Fibroblast of peridontal ligament (primary cell): ENCODE measurements around the gene OSBPL6.
"Not testable (repeated sequence)": the region's sequence is repeated elsewhere in the genome, so short reads cannot be mapped to it uniquely, and the experiment has no call there.

ENCODE experiments used
- DNase-seq: peaks from one replicate; pipeline ENCODE4 v3.0.0-alpha.2; 2010; ENCODE audit errors: extremely low read depth

OSBPL6 gene

DNA sequence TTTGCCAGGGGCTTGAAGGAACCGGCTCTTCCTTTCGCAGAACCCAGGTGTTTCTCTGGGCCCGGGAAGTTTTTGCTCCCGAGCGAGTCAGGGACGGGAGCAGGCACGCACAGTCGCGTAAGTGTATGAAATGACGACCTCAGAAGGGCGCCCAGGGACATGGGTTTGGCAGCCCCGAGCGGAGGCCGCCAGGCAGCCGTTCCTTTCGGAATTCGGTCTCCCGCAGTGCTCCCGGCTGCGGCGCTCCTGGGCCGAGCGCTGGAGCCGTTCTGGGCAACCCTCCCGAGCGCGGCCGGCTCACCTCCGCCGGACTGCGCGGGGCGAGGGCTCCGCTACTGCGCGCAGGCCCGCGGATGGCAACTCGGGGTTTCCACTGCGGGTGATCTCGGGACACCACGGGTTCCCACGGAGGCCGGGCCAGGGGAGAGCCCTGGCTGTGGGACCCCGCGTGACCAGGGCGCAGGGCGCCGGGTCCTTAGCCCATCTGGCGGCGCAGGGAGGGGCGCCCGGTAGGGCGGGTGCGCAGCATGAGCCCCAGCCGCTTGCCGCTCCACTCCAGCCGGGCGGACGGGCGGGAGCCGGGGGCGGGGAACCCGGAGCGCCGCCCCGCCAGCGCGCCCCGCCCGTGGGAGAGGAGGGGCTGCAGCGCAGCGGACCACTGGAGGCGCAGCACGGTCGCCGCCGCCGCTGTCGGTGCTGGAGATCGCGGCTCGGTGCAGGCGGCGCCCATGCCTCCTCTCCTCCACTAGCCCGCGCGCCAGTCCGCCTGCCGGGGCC is at the start of gene OSBPL6:
OSBPL6 (plus strand) TSS at position 690 of the 777 bp plus-strand sequence. CDS start 111,673 bp downstream, outside the sequence.
- peak; percentile 67 for DNase-seq

DNA sequence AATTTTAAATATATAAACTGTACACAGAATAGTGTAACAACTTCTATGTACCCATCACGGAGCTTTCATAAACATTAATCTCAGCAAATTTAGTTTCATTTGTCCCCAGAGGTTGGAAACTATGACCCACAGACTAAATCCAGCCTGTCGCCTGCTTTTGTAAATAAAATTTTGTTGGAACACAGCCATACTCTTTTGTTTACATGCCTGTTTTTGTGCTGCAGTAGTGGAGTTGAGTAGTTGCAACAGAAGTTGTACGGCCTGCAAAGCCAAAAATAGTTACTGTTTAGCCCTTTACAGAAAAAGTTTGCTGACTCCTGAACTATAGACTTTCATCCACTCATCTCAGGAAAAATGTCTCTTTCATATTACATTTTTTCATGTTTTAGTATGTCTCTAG is 42.3 kb upstream of the OSBPL6 start:
- DNase-seq, result peak; percentile 38

- DNase-seq, result no peak
These were observed 41.8 kb upstream of the OSBPL6 start for GRCh38 chr2:178152542-178152941.

DNA sequence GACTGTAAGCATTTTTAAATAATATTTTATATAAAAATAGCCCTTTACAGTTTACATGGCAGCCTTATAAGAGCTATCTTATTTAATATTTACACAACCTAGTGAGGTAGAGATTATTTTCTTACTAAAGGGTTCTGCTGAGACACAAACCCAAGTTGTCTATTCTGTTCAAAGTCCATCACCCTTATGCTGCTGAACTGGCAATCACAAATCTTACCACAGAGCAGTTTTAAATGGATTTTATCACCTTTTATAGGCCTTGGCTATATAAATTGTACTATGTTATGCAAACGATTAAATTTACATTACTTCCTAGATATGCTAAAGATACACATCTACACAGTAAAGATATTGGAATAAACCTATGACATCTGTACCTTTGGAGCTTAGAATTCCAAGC is 41.3 kb upstream of the OSBPL6 start:
- no peak for DNase-seq

GRCh38 chr2:178153878-178154277 is 40.4 kb upstream of the OSBPL6 start:
- not testable (repeated sequence) for DNase-seq

DNA sequence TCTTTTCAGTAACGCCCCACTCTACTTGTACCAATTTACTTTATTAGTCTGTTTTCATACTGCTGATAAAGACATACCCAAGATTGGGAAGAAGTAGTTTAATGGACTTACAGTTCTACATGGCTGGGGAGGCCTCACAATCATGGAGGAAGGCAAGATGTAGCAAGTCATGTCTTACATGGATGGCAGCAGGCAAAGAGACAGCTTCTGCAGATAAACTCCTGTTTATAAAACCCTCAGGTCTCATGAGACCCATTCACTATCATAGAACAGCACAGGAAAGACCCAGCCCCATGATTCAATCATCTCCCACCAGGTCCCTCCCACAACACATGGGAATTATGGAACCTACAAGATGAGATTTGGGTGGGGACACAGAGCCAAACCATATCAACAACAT is 38.8 kb upstream of the OSBPL6 start:
- no peak for DNase-seq

DNA sequence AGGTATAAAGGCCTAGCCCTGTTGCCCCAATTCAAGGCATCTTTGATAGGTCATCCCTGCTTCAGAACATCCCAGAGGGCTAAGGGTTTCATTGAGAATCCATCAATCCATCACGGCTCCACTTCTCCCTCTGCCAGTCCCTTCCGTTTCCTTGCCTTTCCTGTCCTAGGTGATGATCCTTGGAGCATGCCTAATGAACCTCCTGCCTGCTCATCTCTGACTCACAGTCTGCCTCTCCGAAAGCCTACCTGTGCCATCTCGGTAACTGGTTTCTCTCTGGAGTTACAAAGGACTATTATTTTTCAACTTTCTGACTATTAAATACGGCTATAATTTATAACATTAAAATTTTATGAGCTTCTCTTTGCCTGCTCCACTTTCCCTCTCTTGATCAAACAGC is 36.7 kb upstream of the OSBPL6 start:
- no peak for DNase-seq

- no peak for DNase-seq
These were observed 34.3 kb upstream of the OSBPL6 start for GRCh38 chr2:178159966-178160365.

- DNase-seq, result no peak
These were observed 33.7 kb upstream of the OSBPL6 start for GRCh38 chr2:178160601-178161000.

DNA sequence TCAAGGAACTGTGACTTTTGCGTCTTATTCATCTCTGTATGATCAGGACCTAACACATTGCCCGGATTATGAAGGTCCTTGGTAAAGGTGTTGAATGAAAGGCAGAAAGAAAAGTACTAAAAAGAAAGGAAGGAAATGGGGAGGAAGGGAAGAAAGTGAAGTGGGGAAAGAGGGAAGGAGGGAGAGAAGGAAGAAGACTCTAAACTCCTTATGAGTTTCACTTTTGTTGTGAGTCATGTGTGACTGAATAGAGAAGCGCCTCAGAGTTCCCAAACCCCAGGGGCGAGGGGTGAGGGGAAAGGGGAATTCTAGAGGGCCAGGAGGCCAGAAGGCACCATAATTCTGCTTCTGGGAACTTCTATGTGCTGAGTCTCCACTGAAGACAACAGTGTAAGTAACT is 30.9 kb upstream of the OSBPL6 start:
- peak; percentile 18 for DNase-seq

DNA sequence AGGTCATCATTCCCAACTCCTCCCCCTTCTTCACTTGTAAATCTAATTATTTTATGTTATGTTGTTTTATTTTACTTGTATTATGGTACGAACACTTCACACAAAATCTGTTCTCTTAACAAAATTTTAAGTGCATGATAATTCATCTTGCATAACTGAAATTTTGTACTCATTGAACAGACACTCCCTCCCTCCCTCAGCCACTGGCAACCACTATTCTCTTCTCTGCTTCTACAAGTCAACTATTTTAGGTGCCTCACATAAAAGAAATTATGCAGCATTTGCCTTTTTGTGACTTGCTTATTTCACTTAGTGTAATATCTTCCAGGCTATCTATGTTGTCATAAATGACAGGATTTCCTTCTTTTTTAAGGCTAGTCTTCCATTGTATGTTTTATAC is 30.4 kb upstream of the OSBPL6 start:
- no peak for DNase-seq

GRCh38 chr2:178173657-178174056 is 20.7 kb upstream of the OSBPL6 start:
- DNase-seq, result no peak

DNA sequence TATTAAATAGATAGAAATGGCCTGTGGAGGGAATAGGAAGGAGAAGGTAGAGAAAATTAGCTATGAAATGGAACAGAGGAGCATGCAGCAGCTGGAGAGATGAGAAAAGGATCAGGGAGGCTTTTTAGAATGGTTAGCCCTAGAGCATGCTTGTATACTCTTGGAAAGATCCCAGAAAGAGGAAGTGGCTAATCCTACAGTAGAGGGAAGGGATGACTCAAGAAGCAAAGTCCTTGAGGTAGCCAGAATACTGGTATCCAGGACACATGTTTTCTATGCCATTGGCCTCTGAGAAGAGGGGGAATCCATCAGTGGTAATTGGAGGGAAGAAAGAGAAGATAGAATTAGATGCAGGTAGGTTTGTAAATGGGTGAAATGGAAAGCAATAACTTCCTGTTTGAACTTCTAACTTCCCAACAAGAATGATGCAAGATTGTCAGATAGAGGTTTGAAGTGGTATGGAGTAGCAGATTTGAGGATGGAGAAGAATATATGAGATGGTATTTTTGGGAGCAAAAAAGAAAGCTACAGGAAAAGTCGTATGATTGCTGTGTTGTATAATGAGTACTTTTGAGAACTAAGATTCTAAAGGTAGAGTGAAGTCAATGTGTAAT is 17.1 kb upstream of the OSBPL6 start:
- peak; percentile 48 for DNase-seq

DNA sequence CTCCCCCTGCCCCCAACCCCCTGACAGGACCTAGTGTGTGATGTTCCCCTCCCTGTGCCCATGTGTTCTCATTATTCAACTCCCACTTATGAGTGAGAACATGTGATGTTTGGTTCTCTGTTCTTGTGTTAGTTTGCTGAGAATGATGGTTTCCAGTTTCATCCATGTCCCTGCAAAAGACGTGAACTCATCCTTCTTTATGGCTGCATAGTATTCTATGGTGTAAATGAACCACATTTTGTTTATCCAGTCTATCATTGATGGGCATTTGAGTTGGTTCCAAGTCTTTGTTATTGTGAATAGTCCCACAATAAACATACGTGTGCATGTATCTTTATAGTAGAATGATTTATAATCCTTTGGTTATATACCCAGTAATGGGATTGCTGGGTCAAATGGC is 13.7 kb upstream of the OSBPL6 start:
- DNase-seq, result not testable (repeated sequence)

DNA sequence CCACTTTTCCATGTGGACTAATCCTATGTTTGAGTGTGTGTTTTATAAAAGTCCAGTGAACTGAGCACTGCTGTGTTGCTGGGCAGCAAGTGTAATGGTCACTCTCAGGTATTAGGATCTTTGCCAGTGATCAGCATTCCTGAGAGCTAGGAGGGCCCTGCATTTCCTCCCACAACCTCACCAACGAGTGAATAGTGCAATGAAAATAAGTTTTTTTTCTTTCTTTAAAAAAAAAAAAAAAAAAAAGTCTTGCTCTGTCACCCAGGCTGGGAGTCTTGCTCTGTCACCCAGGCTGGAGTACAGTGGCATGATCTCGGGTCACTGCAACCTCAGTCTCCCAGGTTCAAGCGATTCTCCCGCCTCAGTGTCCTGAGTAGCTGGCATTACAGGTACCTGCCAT is 6.5 kb upstream of the OSBPL6 start:
- no peak for DNase-seq

- DNase-seq, result no peak
These were observed 5.8 kb upstream of the OSBPL6 start for GRCh38 chr2:178188466-178188865.

- DNase-seq, result no peak
These were observed 3.3 kb upstream of the OSBPL6 start for GRCh38 chr2:178191004-178191508.

GRCh38 chr2:178191511-178191910 is 2.8 kb upstream of the OSBPL6 start:
- no peak for DNase-seq

DNA sequence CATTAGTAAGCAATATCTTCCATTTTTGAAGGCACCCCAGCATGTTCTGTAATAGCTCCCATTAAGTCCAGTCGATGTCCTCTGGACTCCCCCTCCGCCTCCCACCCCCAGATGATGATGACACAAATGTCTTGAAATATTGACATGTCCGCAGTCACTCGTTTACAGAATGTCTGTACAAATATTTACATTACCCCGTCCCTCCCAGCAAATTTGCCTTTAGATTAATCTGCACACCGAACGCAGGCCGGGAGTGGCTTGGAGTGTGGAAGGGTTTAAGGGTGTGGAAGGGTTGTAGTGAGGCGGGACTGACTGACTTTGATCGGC is 853 bp upstream of the OSBPL6 start:
- DNase-seq, result no peak

- DNase-seq, result peak; percentile 39
These were observed 483 bp downstream of the OSBPL6 start for GRCh38 chr2:178194600-178195389.

- DNase-seq, result no peak
These were observed 1.3 kb downstream of the OSBPL6 start for GRCh38 chr2:178195390-178196166.

GRCh38 chr2:178197791-178198190 is 3.5 kb downstream of the OSBPL6 start:
- no peak for DNase-seq
